Measurements from ENCODE around the gene OR13G1.
"Not testable (repeated sequence)": the region's sequence is repeated elsewhere in the genome, so short reads cannot be mapped to it uniquely, and the experiment has no call there.

Gene OR13G1

GRCh38 chr1:247679639-247680038 lies at the start of gene OR13G1:
Gene OR13G1, minus strand, starts transcription at chr1:247679739. Its CDS starts 6,698 bp downstream, at chr1:247673041.
- DNase-seq: no peak

DNA sequence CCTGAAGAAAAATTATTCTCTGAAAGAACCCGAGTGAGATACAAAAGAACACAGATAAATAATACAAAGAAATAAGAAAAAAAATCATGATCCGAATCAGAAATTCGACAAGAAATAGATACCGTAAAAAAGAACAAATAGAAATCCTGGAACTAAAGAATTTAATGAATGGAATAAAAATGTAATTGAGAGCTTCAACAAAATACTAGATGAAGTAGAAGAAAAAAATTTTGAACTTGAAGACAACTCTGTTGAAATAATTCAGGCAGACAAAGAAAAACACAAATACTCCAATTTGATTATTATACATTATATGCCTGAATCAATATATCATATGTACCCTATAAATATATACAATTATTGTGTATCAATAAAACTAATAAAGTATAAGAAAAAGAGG lies 41.7 kb upstream of the OR13G1 start:
- no peak for DNase-seq

GRCh38 chr1:247716546-247716945 lies 37.0 kb upstream of the OR13G1 start, which contains the start of gene OR6F1:
Gene OR6F1, minus strand, starts transcription at chr1:247716646. Its CDS starts 3,891 bp downstream, at chr1:247712755.
- DNase-seq: no peak

DNA sequence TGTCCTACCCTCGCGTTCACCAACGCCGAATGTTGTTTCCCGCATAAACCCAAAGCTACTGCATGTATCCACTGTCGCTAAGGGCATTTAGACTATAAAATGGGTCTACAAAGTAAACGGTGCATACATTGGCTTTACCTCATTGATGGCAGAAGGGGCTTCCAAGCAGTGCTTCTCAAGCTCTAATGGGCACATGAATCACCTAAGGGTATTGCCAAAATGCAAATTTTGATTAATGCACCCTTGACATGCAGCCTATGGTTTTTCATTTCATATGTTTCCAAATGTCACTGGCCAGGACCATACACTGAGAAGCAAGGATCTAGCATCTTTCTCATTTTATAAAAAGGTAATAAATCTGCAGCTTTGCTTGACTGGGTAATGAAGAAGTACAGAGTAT lies 34.2 kb upstream of the OR13G1 start:
- DNase-seq: no peak

DNA sequence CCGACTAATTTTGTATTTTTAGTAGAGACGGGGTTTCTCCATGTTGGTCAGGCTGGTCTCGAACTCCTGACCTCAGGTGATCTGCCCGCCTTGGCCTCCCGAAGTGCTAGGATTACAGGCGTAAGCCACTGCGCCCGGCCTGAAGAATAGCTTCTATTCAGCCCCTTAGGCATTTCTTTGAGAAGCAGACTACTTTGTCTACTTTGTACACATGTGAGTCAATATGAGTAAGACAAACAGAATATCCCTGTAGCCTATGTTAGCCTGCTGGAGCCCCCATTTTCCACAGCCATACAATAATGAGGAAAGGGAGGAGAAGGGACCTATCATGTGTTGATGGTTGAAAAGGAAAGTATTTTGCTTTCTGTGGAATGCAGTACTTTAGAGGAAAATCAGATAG lies 31.1 kb upstream of the OR13G1 start:
- not testable (repeated sequence) for DNase-seq

- DNase-seq: no peak
Measured at GRCh38 chr1:247701338-247701737, 21.8 kb upstream of the OR13G1 start.

- DNase-seq: no peak
Measured at GRCh38 chr1:247681288-247681897, 1.9 kb upstream of the OR13G1 start.

- DNase-seq: no peak
Measured at GRCh38 chr1:247680171-247680570, 632 bp upstream of the OR13G1 start.

GRCh38 chr1:247669225-247669624 lies 10.3 kb downstream of the OR13G1 start:
- DNase-seq: no peak

DNA sequence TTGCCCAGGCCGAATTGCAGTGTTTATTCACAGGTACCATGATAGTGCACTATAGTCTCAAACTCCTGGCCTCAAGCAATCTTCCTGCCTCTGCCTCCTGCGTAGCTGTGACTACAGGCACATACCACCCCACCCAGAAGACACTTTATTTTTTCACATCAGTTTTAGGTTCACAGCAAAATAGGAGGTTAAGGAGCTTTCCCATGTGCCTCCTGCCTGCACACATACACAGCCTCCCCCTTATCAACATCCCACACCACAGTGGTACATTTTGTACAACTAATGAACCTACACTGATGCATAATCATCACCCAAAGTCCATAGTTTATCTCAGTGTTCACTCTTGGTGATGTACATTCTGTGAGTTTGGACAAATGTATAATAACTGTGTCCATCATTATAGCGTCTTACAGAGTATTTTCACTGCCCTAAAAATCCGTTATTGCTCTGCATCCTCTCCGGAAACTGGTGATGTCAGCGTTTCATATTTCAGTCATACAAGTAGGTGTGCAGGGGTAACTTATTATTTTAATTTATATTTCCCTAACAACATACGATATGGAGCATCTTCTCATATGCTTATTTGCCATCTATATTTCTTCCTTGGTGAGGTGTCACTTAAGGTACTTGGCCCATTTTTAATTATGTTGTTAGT lies 23.2 kb downstream of the OR13G1 start:
- DNase-seq: no peak

DNA sequence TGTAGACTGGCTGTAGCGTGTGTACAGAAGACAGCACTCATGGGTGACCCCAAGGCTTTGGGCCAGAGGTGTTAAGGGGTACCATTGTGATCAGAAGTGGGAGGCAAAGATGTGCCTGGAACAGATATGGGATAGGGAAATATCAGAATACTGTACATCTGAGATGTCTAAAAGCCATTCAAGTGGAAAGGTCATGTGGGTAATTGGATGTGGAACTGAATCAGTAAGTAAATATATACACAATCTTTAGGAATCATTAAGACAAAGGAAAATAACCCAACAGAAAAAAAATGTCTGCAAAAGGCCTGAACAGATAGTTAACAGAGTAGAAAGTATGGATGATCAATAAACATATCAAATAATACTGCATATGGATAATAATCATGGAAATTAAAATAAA lies 26.5 kb downstream of the OR13G1 start:
- no peak for DNase-seq

GRCh38 chr1:247647864-247648263 lies 31.7 kb downstream of the OR13G1 start:
- DNase-seq: no peak

GRCh38 chr1:247646867-247647266 lies 32.7 kb downstream of the OR13G1 start:
- DNase-seq: no peak

GRCh38 chr1:247642742-247643141 lies 36.8 kb downstream of the OR13G1 start:
- DNase-seq: no peak

DNA sequence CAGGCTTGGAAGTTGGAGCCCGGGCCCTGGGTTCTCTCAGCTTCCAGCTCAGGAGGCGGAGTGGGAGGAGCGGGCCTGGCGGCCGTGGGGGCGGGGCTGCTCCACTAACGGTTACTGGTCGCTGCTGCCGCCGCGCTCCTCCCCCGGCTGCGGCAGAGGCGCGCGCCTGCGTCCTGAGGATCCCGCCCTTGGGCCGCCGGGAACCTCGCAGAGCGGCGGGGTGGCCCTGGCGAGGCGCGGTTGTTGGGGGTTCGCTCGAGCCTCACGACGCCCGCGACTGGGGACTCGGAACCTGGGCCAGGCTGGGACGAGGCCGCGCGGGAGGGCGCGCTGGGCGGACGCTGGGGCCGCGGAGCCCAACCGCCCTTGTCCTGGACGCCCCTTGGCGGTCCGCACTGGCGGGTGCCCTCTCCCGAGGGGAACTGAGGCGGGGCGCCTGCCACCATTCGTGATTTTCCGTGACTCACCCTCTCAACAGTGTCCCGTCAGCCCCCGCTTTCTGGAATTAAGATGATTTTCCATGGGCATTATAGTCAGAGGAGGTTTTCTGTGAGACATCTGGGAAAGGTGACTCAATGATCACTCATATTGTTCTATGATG lies 40.1 kb downstream of the OR13G1 start:
- no peak for DNase-seq

DNA sequence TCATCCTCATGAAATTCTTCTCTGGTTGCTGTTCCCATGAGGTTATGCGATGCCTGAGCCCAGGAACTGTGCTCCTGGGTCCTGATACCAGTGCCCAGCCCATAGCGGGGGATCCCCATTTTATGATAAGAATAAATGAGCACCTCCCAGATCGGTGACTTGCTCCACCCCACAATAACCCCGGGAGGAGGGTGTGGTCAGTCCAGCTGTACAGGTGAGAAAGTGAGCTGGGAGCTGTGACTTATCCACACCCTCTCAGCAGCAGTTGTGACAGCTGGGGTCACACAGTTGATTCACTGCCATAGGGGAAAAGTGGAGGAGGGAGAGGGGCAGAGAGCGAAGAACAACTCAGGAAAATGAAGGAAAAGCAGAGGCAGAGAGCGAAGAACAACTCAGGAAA lies 40.8 kb downstream of the OR13G1 start:
- no peak for DNase-seq

- no peak for DNase-seq
Measured at GRCh38 chr1:247638011-247638410, 41.5 kb downstream of the OR13G1 start.

DNA sequence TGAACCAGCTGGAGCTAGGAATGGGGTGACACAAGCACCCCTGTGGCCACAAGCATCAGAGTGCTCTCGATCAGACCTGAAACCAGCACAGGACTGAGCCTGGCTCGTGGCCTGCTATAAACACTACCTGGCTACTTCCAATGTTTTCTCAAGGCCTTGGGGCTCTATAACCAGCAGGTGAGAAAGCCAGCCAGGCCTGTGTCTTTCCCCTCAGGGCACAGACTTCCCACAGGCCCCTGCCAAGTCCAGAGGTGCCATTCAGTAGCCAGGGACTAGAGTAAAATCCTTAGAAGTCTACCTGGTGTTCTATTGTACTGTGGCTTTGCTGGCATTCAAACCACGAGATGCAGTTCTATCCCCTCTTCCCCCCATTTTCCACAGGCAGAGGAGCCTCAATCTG lies 51.6 kb downstream of the OR13G1 start:
- DNase-seq: no peak
